Activated B cell treated with CpG ODN at 0.5 μM for 24 hours (primary cell): ENCODE data around the gene CACNA2D3. TPM values are rescaled to one million over a fixed set of nuclear protein-coding genes. Genes with fewer than 3 reads are reported as not detected.

Source experiments
- ATAC-seq: fragments of 200-7000 bp; cut with Tn5 transposase; one replicate; pipeline ENCODE4 v1.10.0; 2021; ENCODE audit warnings: low read depth, mild to moderate bottlenecking, moderate library complexity
- CTCF ChIA-PET: fragments of 350-600 bp; sonication (Branson Sonifier 250); formaldehyde crosslinking; loops from one replicate; lab custom pipeline; 2021; ENCODE audit warnings: antibody characterized with exemption; lab: Charles Lee
- POLR2A ChIA-PET: fragments of 350-600 bp; sonication (Branson Sonifier 250); formaldehyde crosslinking; loops from one replicate; lab custom pipeline; 2021; ENCODE audit warnings: antibody characterized with exemption; lab: Charles Lee
- DNase-seq: peaks from one replicate; pipeline ENCODE4 v3.0.0; 2022
- H3K27ac Mint-ChIP-seq: one replicate; pipeline ENCODE4 v1.8.0; 2020; ENCODE audit warnings: mixed read lengths
- H3K27me3 Mint-ChIP-seq: one replicate; pipeline ENCODE4 v1.8.0; 2021; ENCODE audit warnings: mixed read lengths
- H3K36me3 Mint-ChIP-seq: one replicate; pipeline ENCODE4 v1.8.0; 2021; ENCODE audit warnings: low read depth, mixed read lengths
- H3K4me1 Mint-ChIP-seq: one replicate; pipeline ENCODE4 v1.8.0; 2021; ENCODE audit warnings: mixed read lengths
- H3K4me3 Mint-ChIP-seq: one replicate; pipeline ENCODE4 v1.8.0; 2020; ENCODE audit warnings: mild to moderate bottlenecking, mixed read lengths
- H3K9me3 Mint-ChIP-seq: one replicate; pipeline ENCODE4 v1.8.0; 2020; ENCODE audit warnings: mixed read lengths
- intact Hi-C: fragments of 100-400 bp; cut with micrococcal nuclease; formaldehyde crosslinking; loops from one replicate; pipeline ENCODE4 v1.15.1; 2024
- total RNA-seq: library from RNA; stranded (reverse); gene quantifications from 2 replicates; pipeline ENCODE4 v1.2.3, GENCODE V29; 2022
- TF ChIP-seq, protein P1 (sequence below): fragments of 200-600 bp; IDR thresholded peaks from one replicate; pipeline ENCODE4 v1.8.0; 2022; ENCODE audit warnings: antibody characterized with exemption, mild to moderate bottlenecking

The CACNA2D3 gene
- total RNA-seq, 1 donor from 2014 or later: not detected

DNA sequence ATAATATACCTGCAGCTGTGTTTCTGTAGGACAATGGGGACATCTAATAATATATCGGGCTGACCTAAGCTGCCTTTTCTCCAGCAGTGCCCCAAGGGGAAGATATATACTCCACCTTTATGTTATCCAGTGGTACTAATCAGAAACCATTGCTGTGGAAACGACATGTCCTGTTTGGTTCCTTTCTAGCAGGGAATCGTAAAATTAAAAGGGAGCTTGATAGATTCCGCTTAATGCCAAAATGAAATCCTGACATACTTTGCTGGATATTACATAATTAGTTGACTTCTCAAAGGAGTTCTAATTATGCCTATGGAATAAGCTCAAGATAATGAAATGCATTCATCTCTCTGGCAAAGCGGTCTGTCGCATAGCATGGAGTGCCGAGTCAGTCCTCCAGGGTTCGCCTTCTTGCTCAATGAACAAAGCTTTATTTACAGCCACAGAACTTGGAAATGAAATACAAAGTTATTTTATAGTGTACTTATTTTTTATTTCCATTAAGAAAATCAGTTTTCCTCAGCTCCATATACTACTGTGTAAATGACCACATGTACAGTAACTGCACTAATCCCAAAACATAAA lies 542.8 kb downstream of the CACNA2D3 start:
- H3K27me3 Mint-ChIP-seq: no peaks in the 10 kb centered on the region
- POLR2A ChIA-PET: no interaction called here
- H3K9me3 Mint-ChIP-seq: no peaks in the 10 kb centered on the region

DNA sequence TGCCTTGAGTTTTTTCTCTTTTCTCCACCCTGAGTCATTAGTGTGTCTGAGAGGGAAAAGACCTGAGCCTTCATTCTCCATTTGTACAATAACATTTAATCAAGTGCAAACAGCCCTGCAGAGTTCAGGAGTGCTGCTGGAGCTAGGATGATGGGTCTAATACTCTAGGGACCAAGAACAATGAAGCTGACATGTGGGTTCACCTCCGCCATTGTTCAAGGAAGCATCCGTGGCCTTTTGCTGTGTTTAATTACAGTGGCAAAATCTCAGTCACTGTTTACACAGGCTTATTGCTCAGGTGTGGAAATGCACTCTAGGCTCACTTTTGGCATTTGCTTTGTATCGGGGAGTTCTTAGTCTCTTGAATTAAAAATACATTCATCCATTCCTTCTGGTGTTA lies 545.9 kb downstream of the CACNA2D3 start:
- DNase-seq: no peak
- no peak overlapping the region for H3K27ac Mint-ChIP-seq
- H3K4me1 Mint-ChIP-seq: no peaks in the 10 kb centered on the region
- H3K9me3 Mint-ChIP-seq: no peaks in the 10 kb centered on the region
- intact Hi-C loops: no loop called here
- H3K36me3 Mint-ChIP-seq: no peaks in the 10 kb centered on the region
- POLR2A ChIA-PET: no interaction called here
- TF ChIP-seq, protein P1, sequence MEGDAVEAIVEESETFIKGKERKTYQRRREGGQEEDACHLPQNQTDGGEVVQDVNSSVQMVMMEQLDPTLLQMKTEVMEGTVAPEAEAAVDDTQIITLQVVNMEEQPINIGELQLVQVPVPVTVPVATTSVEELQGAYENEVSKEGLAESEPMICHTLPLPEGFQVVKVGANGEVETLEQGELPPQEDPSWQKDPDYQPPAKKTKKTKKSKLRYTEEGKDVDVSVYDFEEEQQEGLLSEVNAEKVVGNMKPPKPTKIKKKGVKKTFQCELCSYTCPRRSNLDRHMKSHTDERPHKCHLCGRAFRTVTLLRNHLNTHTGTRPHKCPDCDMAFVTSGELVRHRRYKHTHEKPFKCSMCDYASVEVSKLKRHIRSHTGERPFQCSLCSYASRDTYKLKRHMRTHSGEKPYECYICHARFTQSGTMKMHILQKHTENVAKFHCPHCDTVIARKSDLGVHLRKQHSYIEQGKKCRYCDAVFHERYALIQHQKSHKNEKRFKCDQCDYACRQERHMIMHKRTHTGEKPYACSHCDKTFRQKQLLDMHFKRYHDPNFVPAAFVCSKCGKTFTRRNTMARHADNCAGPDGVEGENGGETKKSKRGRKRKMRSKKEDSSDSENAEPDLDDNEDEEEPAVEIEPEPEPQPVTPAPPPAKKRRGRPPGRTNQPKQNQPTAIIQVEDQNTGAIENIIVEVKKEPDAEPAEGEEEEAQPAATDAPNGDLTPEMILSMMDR: no peak
- no peak for ATAC-seq
- CTCF ChIA-PET: no interaction called here
- H3K4me3 Mint-ChIP-seq: no peak overlapping the region
- peaks cover 1% of the 10 kb centered on the region for H3K27me3 Mint-ChIP-seq

More for the DNA sequence above, 542.8 kb downstream of the CACNA2D3 start:
- no peaks in the 10 kb centered on the region for H3K36me3 Mint-ChIP-seq
- DNase-seq (no peak), ATAC-seq (no peak)
- intact Hi-C loops: no loop called here
- no peaks in the 10 kb centered on the region for H3K4me1 Mint-ChIP-seq
- TF ChIP-seq, protein P1: no peak
- CTCF ChIA-PET: no interaction called here
- no peak overlapping the region for H3K27ac Mint-ChIP-seq
- H3K4me3 Mint-ChIP-seq: no peak overlapping the region

DNA sequence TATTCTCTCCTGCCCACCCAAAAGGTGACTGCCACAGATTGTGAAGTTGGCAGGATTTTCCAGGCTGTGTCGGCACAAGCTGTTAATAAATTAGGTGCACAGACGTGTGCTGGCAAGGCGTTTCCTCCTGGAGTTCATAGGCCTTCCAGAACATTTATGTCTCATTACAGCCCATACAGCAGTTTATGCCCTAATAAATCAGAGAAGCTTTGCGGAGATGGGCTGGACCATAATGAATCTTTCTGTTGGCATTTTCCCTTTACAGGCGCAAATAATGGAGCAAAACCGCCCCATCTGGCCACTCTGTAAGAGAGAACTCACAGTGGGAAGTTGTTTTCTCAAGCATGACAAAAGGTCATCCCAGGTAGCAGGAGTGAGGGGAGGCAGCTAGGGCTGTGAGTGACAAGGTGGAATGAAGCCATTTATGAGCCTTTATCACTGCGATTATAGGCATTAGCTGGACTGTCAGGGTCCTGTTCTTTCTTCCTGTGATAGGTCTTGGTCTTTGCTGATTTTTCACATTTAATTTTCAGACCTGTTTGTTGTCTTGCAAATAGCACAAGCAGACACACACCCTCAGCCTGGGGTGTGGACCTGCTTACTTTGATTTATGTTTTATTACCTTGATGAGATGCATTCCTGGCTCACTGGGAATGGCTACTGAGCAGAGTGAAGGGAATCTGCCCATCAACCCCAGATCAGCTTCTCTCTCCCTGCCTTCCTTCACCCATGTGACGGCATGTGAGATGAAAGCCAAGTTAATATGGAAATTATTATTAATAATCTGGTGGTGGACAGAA lies 548.0 kb downstream of the CACNA2D3 start:
- H3K27ac Mint-ChIP-seq: no peak overlapping the region
- H3K4me1 Mint-ChIP-seq: no peaks in the 10 kb centered on the region
- no peaks in the 10 kb centered on the region for H3K36me3 Mint-ChIP-seq
- intact Hi-C loops: no loop called here
- ChIA-PET POLR2A (no interaction called here), CTCF (no interaction called here)
- H3K9me3 Mint-ChIP-seq: no peaks in the 10 kb centered on the region
- H3K4me3 Mint-ChIP-seq: no peak overlapping the region
- ATAC-seq (no peak), DNase-seq (no peak)
- TF ChIP-seq, protein P1: no peak
- peaks cover 1% of the 10 kb centered on the region for H3K27me3 Mint-ChIP-seq

DNA sequence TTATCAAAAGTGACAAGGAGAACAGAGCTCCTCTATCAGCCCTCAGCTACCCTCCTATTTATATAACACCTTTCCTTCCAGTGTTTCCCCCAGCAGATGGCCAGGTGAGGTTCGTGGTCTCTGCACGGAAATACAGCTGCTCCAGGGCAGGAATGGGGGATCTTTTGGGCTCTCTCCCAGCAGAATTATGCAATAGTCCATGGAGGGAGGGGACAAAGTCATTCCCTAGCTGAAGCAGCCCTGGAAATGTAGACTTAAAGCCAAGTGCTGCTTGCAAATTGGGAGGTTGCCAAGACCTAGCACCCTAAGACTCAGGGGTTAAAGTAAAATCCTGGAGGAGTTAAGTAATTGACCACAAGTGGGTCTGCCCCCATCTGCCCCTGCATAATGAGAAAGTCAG lies 549.2 kb downstream of the CACNA2D3 start:
- ChIA-PET CTCF (no interaction called here), POLR2A (no interaction called here)
- Mint-ChIP-seq H3K27ac (no peak overlapping the region), H3K36me3 (no peaks in the 10 kb centered on the region), H3K4me1 (no peaks in the 10 kb centered on the region), H3K9me3 (no peaks in the 10 kb centered on the region), H3K27me3 (peaks cover 1% of the 10 kb centered on the region), H3K4me3 (no peak overlapping the region)
- intact Hi-C loops: no loop called here
- ATAC-seq: no peak
- TF ChIP-seq, protein P1: no peak
- DNase-seq: no peak

DNA sequence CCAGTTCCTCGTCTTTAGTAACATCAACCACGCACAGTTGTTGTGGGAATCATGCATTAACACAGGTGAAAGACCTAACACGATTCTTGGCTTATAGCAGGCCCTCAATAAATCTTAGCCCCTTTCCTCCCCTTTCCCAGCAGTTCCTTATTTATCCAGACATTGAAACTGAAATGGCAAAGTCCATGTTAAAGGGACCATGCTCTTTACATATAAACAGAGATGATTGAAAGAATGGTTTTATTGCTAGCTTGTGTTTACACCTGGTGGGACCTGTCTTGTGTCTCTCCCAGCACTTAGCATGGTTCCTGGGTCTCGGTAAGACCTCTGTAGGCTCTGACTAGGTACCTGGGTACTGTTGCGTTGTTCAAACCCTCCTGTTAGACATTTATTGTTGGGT lies 553.7 kb downstream of the CACNA2D3 start:
- H3K4me3 Mint-ChIP-seq: no peak overlapping the region
- no peaks in the 10 kb centered on the region for H3K9me3 Mint-ChIP-seq
- intact Hi-C loops: no loop called here
- no peak for ATAC-seq
- no peak for DNase-seq
- CTCF ChIA-PET: no interaction called here
- no peaks in the 10 kb centered on the region for H3K4me1 Mint-ChIP-seq
- H3K27ac Mint-ChIP-seq: no peak overlapping the region
- POLR2A ChIA-PET: no interaction called here
- H3K36me3 Mint-ChIP-seq: no peaks in the 10 kb centered on the region
- H3K27me3 Mint-ChIP-seq: no peaks in the 10 kb centered on the region
- TF ChIP-seq, protein P1: no peak
